ENCODE measurements around the gene ANTKMT.
"Not testable (repeated sequence)": the region's sequence is repeated elsewhere in the genome, so short reads cannot be mapped to it uniquely, and the experiment has no call there.

Gene ANTKMT

DNA sequence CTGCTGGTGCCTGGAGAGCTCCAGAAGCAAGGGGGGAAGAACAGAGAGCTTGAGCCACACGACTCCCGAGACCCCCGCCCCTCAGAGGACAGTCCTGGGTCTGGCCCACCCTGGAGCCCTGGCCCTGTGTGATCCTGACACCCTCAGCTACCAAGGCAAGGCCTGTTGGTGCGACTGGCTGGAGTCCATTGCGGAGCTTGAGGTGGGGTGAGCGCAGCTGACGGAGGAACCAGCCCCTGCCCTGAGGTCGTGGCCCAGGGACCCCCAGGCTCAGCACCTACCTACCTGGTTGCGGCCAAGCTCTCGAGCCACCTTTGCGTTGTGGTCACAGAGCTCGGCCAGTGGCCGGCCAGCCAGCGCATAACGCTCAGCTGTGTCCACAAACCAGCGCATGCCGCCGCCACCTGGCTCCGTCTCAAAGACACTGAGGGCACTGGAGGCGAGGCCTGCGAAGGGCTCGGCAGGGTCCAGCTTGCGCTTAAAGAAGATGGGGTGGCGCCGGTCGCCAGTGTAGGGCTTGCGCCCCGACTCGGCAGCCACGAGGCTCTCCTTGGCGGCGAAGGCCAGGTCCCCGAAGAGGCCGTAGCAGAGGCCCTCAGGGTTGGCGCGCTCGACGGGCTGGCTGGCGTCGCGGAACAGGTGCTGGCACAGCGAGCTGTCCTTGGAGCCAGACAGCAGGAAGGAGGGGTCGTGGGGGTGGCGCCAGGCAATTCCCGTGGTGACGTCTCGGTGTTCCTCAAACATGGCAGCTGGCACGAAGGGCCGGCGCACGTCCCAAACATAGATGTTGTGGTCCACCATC, 34.3 kb upstream of the ANTKMT start:
- DNase-seq (ENCODE audit: low read depth) = no peak
- TF ChIP-seq, protein P1, sequence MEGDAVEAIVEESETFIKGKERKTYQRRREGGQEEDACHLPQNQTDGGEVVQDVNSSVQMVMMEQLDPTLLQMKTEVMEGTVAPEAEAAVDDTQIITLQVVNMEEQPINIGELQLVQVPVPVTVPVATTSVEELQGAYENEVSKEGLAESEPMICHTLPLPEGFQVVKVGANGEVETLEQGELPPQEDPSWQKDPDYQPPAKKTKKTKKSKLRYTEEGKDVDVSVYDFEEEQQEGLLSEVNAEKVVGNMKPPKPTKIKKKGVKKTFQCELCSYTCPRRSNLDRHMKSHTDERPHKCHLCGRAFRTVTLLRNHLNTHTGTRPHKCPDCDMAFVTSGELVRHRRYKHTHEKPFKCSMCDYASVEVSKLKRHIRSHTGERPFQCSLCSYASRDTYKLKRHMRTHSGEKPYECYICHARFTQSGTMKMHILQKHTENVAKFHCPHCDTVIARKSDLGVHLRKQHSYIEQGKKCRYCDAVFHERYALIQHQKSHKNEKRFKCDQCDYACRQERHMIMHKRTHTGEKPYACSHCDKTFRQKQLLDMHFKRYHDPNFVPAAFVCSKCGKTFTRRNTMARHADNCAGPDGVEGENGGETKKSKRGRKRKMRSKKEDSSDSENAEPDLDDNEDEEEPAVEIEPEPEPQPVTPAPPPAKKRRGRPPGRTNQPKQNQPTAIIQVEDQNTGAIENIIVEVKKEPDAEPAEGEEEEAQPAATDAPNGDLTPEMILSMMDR (IDR thresholded peaks at IDR 0.05; ENCODE audit: insufficient read depth, low read depth, low read length, missing control alignments) = no peak
- no peak overlapping the region for H3K4me3 ChIP-seq (ENCODE audit: low read depth, low read length)

DNA sequence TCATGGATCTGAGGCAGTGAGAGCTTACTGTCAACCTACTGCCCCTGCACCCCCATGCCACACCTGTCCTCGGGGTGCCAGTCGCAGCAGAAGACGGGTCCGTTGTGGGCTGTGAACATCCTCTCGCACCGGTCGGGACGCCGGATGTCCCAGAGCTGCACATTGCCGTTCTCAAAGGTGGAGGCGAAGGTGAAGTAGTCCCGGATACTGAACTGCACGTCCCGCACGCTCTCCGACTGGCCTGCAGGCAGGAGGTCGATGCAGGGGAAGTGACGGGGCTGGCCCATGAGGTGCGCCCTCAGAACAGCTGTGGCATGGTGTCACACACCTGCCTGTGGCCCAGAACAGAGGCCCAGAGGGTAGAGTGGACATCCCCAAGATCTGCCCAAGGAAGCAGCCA, 33.4 kb upstream of the ANTKMT start:
- no peak for DNase-seq (ENCODE audit: low read depth)
- TF ChIP-seq, protein P1 (IDR thresholded peaks at IDR 0.05; ENCODE audit: insufficient read depth, low read depth, low read length, missing control alignments) = no peak
- H3K4me3 ChIP-seq (ENCODE audit: low read depth, low read length) = no peak overlapping the region

DNA sequence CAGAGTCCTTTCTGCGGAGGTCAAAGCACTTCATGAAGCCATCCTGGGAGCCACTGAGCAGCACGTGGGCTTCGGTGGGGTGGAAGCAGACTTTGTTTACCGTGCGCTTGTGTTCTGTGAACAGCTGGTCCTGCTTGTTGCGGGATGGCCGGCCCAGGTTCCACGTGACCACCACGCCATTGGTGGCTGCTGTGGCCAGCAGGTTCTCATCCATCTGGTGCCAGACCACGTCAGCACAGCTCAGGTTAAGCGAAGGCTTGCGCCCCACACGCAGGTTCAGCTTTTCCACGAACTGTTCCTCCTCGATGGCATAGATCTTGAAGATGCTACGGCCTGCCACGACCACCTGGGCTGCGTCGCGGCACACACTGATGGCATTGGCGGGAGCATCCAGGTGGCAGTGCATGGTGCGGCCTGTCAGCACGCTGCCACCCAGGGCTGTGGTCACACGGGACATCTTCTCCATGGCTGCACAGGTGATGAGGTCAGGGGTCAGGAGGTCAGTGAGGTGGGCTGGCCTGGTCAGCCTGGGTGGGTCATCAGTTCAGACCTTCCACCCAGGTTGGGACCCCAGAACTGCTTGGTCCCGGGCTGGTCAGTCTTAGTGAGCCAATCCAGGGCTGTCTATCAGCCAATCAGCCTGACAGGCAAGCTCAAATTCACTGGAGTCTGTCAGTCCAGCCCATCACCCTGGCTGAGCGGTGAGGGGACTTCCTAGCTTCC, 31.6 kb upstream of the ANTKMT start:
- no peak for DNase-seq (ENCODE audit: low read depth)
- TF ChIP-seq, protein P1 (IDR thresholded peaks at IDR 0.05; ENCODE audit: insufficient read depth, low read depth, low read length, missing control alignments) = no peak
- H3K4me3 ChIP-seq (ENCODE audit: low read depth, low read length) = peak overlapping the region; percentile 75

DNA sequence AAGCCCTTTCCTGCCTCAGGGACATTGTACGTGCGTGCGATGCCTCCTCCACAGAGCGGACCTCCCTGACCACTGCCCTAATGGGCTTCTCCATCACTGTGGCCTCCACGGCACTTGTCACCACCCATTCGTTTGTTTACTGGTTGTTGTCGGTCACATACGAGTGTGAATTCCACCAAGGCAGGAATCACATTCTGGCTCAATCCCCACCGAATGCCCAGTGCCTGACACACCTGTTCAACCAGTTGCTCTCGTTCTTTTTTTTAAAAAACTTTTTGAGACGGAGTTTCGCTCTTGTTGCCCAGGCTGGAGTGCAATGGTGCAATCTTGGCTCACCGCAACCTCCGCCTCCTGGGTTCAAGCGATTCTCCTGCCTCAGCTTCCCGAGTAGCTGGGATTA, 29.7 kb upstream of the ANTKMT start:
- H3K4me3 ChIP-seq (ENCODE audit: low read depth, low read length); DNase-seq (ENCODE audit: low read depth): not testable (repeated sequence)

DNA sequence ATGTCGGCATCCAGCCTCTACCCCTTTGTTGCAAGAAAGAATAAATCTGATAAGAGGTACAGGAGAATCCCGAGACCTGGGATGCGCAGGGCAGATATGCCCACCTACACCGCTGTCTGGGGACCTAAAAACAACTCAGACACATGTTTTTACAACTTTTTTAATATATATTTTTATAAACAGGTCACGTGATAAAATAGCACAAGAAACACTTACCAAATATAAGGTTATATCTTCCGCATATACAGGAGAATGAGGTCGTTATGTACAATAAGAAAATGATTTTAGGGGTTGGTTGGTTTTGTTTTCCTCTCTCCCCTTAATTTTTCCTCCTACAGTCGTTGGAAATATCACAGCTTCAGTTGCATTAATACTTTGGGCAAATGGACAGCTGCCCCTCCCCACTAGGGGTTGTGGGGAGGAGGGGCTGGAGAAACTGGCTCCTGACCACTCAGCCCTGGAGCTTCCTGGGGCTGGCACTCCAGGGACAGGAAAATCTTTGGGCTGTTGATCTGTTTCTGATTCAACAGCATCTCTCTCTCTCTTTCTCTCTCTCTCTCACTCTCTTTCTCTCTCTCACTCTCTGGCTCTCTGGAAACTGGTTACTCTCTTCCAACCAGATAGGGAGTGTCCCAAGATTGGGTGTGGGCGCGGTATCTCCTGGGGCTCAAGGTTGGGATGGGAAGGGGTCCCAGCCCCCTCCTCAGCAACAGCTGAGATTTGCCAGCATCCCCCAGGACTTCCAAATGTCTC, 28.4 kb upstream of the ANTKMT start:
- TF ChIP-seq, protein P1 (IDR thresholded peaks at IDR 0.05; ENCODE audit: insufficient read depth, low read depth, low read length, missing control alignments) = no peak
- no peak overlapping the region for H3K4me3 ChIP-seq (ENCODE audit: low read depth, low read length)
- no peak for DNase-seq (ENCODE audit: low read depth)

DNA sequence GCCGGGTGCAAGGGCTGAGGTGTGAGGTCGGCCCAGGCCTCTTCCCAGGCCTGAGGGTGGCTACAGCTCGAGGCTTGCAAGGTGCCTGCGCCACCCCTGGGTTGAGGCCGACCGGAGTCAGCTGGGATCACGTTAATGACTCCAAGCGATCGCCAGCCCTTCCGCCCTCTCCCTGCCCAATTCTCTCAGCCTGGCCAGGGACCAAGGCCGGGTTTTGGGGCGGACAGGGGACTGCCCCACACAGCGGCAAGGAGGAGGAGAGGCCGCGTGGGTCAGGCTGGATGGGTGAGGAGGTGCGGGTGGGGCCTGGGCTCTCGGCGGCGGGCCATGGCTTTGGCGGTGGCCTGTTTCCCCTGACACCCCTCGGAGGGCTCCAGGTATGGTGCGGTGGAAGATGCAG, 27.6 kb upstream of the ANTKMT start:
- H3K4me3 ChIP-seq (ENCODE audit: low read depth, low read length) = no peak overlapping the region
- TF ChIP-seq, protein P1 (IDR thresholded peaks at IDR 0.05; ENCODE audit: insufficient read depth, low read depth, low read length, missing control alignments) = no peak
- no peak for DNase-seq (ENCODE audit: low read depth)

DNA sequence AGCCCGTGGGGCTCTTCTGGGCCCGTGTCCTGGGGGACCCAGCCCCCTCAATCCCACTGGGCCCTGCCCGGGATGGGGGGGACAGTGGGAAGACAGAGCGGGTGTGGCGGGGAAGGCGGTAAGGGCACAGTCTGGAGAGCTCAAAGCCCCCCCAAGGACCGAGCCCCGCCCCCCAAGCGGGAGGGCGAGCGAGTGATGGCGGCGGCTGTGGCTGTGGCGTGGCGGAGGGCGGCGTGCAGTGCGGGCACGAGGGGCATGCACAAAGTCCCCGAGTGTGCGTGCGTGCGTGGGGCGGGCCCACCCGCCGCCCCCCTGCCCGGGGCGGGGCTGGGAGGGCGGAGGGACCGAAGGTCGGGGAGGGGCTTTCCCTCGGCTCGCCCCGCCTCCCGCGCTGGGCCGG, 27.2 kb upstream of the ANTKMT start:
- no peak for DNase-seq (ENCODE audit: low read depth)
- TF ChIP-seq, protein P1 (IDR thresholded peaks at IDR 0.05; ENCODE audit: insufficient read depth, low read depth, low read length, missing control alignments) = no peak
- no peak overlapping the region for H3K4me3 ChIP-seq (ENCODE audit: low read depth, low read length)
